Measurements from ENCODE around the gene TGDS.
A peak's percentile ranks its signal among the peaks of the same experiment; 100 is the strongest.
"Not testable (repeated sequence)": the region's sequence is repeated elsewhere in the genome, so short reads cannot be mapped to it uniquely, and the experiment has no call there.

Gene TGDS

GRCh38 chr13:94595950-94596574 is at the start of gene TGDS:
Gene TGDS (minus strand): TSS chr13:94596152. CDS start chr13:94596136, 16 bp downstream.
- peak; percentile 89 for DNase-seq (ENCODE audit: low spot score)

GRCh38 chr13:94641409-94641941 is 45.5 kb upstream of the TGDS start:
- DNase-seq (ENCODE audit: low spot score): no peak

GRCh38 chr13:94640721-94641120 is 44.8 kb upstream of the TGDS start:
- no peak for DNase-seq (ENCODE audit: low spot score)

- DNase-seq (ENCODE audit: low spot score): not testable (repeated sequence)
These were observed 41.7 kb upstream of the TGDS start for GRCh38 chr13:94637677-94638076.

- DNase-seq (ENCODE audit: low spot score): no peak
These were observed 41.1 kb upstream of the TGDS start for GRCh38 chr13:94636942-94637578.

- not testable (repeated sequence) for DNase-seq (ENCODE audit: low spot score)
These were observed 40.1 kb upstream of the TGDS start for GRCh38 chr13:94636096-94636495.

- DNase-seq (ENCODE audit: low spot score): no peak
These were observed 36.5 kb upstream of the TGDS start for GRCh38 chr13:94632226-94632980.

GRCh38 chr13:94630858-94631257 is 34.9 kb upstream of the TGDS start:
- no peak for DNase-seq (ENCODE audit: low spot score)

GRCh38 chr13:94623316-94623715 is 27.4 kb upstream of the TGDS start:
- no peak for DNase-seq (ENCODE audit: low spot score)

- no peak for DNase-seq (ENCODE audit: low spot score)
These were observed 26.4 kb upstream of the TGDS start for GRCh38 chr13:94622344-94622743.

- DNase-seq (ENCODE audit: low spot score): no peak
These were observed 24.4 kb upstream of the TGDS start for GRCh38 chr13:94620286-94620896.

GRCh38 chr13:94617389-94618000 is 21.5 kb upstream of the TGDS start:
- no peak for DNase-seq (ENCODE audit: low spot score)

- DNase-seq (ENCODE audit: low spot score): no peak
These were observed 17.1 kb upstream of the TGDS start for GRCh38 chr13:94613051-94613450.

- no peak for DNase-seq (ENCODE audit: low spot score)
These were observed 16.1 kb upstream of the TGDS start for GRCh38 chr13:94612050-94612449.

- no peak for DNase-seq (ENCODE audit: low spot score)
These were observed 14.5 kb upstream of the TGDS start for GRCh38 chr13:94610475-94610874.

GRCh38 chr13:94609196-94609595 is 13.2 kb upstream of the TGDS start:
- no peak for DNase-seq (ENCODE audit: low spot score)

- no peak for DNase-seq (ENCODE audit: low spot score)
These were observed 12.6 kb upstream of the TGDS start for GRCh38 chr13:94608586-94608985.

- no peak for DNase-seq (ENCODE audit: low spot score)
These were observed 12.0 kb upstream of the TGDS start for GRCh38 chr13:94607939-94608338.

- DNase-seq (ENCODE audit: low spot score): no peak
These were observed 11.1 kb upstream of the TGDS start for GRCh38 chr13:94607056-94607455.

- no peak for DNase-seq (ENCODE audit: low spot score)
These were observed 6.5 kb upstream of the TGDS start for GRCh38 chr13:94602467-94602866.

- peak; percentile 96 for DNase-seq (ENCODE audit: low spot score)
These were observed 5.8 kb upstream of the TGDS start, which contains the start of gene GPR180 for GRCh38 chr13:94601446-94602431. Gene GPR180 (plus strand): TSS chr13:94601857. CDS start chr13:94601928, 71 bp downstream.
